ENCODE measurements around the gene SMAD3.

SMAD3 gene

DNA sequence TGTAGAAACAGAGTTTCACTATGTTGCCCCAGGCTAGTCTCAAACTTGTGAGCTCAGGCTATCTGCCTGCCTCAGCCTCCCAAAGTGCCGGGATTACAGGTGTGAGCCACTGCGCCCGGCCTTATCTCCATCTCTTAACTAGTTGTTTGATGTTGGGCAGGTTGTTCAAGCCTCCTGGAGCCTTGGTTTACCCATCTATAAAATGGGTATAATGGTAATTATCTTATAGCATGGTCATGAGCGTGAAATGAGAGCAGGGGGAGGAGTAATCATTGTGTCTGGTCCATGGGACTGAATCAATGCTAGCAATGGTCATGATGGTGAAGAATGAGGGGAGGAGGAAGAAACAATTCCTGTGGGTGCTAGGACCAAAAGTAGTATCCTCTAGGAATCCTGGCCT is 32.0 kb downstream of the SMAD3 start:
- peaks cover 27 to 36% of the 10 kb centered on the region in 2 donors for H3K4me1 ChIP-seq (ENCODE audit: control insufficient read depth in 1 of 2, insufficient read depth in 2 of 2, low read length in 2 of 2)
- no peaks in the 10 kb centered on the region for H3K27me3 ChIP-seq (ENCODE audit: control insufficient read depth in 1 of 2, insufficient read depth in 2 of 2, low read length in 2 of 2)
- H3K27ac ChIP-seq (ENCODE audit: low read depth, low read length), result no peak overlapping the region
- H3K4me3 ChIP-seq (ENCODE audit: low read depth in 1 of 2, low read length in 2 of 2), result no peak overlapping the region
- H3K9me3 ChIP-seq (ENCODE audit: control insufficient read depth in 1 of 2, low read length in 2 of 2), result no peaks in the 10 kb centered on the region
- peaks cover 3 to 22% of the 10 kb centered on the region in 2 donors for H3K36me3 ChIP-seq (ENCODE audit: control insufficient read depth in 1 of 2, insufficient read depth in 2 of 2, low read length in 2 of 2)
- no peak overlapping the region for H3K9ac ChIP-seq (ENCODE audit: low read depth in 1 of 2, low read length in 2 of 2)

DNA sequence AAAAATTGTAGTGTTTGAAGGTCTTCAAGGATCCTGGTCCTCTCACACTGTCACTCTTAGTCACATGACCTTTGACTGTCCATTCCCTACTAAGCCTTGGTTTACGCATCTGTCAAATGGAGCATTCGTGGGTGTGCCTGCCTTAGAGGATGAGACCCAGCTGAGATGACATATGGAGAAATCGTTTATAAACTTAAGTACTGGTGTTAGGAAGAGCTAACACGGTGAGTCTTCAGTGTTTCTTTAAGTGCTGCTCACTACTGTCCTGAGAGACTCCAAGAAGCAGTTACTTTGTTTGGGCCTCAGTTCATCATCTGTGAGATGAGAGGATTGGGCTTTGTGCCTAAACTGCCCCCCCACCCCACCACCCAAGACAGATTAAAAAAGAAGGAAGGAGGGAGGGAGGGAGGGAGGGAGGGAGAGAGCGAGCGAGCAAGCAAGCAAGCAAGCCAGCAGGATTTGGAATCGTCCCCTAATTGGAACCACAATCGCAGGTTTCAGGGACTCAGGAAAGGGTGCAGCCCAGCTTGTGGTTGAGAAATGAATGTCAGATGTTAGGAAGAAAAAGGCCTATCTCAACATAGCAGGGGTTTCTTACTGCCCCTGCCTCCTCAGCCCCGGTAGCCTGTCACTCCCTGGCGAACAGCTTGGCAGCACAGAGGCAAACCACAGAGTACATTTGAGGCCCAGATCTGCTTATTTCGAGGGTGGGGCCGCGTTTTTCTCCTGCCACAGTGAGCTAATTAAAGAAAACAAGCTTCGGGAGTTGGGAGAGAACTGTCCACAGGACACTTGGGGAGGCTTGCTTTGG is 32.7 kb downstream of the SMAD3 start:
- peaks cover 34 to 39% of the 10 kb centered on the region in 2 donors for H3K4me1 ChIP-seq (ENCODE audit: control insufficient read depth in 1 of 2, insufficient read depth in 2 of 2, low read length in 2 of 2)
- H3K9me3 ChIP-seq (ENCODE audit: control insufficient read depth in 1 of 2, low read length in 2 of 2), result no peaks in the 10 kb centered on the region
- H3K36me3 ChIP-seq (ENCODE audit: control insufficient read depth in 1 of 2, insufficient read depth in 2 of 2, low read length in 2 of 2), result peaks cover 3 to 22% of the 10 kb centered on the region in 2 donors
- no peak overlapping the region for H3K9ac ChIP-seq (ENCODE audit: low read depth in 1 of 2, low read length in 2 of 2)
- no peaks in the 10 kb centered on the region for H3K27me3 ChIP-seq (ENCODE audit: control insufficient read depth in 1 of 2, insufficient read depth in 2 of 2, low read length in 2 of 2)
- H3K27ac ChIP-seq (ENCODE audit: low read depth, low read length), result no peak overlapping the region
- no peak overlapping the region for H3K4me3 ChIP-seq (ENCODE audit: low read depth in 1 of 2, low read length in 2 of 2)

DNA sequence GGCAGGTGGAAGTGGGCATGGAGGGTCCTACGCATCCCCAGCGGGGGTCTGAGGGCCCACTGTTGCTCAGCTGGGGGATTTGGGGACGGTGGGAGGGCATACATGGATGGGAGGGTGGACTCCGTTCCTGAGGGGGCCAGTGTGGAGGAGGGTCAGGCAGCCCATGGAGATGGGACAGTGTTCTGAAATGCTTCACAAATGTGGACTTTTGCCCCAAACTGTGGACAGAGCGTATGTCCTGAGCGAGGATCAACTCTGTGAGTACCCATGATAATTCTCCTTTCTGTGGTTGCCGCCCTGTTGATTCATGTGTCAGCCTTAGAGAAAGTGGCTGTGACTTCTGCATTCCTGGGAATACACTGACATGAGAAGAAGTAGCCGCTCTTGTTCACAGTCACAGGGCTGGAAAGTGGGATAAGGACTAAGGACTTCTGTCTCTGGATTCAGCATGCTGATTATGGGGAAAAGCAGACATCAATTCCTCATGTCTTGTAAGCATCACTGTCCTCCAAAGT is 33.4 kb downstream of the SMAD3 start:
- Histone ChIP-seq H3K27me3 (ENCODE audit: control insufficient read depth in 1 of 2, insufficient read depth in 2 of 2, low read length in 2 of 2) (no peaks in the 10 kb centered on the region), H3K4me1 (ENCODE audit: control insufficient read depth in 1 of 2, insufficient read depth in 2 of 2, low read length in 2 of 2) (peaks cover 34 to 44% of the 10 kb centered on the region in 2 donors), H3K36me3 (ENCODE audit: control insufficient read depth in 1 of 2, insufficient read depth in 2 of 2, low read length in 2 of 2) (peaks cover 0 to 15% of the 10 kb centered on the region in 2 donors), H3K27ac (ENCODE audit: low read depth, low read length) (no peak overlapping the region), H3K4me3 (ENCODE audit: low read depth in 1 of 2, low read length in 2 of 2) (no peak overlapping the region), H3K9ac (ENCODE audit: low read depth in 1 of 2, low read length in 2 of 2) (no peak overlapping the region), H3K9me3 (ENCODE audit: control insufficient read depth in 1 of 2, low read length in 2 of 2) (no peaks in the 10 kb centered on the region)

DNA sequence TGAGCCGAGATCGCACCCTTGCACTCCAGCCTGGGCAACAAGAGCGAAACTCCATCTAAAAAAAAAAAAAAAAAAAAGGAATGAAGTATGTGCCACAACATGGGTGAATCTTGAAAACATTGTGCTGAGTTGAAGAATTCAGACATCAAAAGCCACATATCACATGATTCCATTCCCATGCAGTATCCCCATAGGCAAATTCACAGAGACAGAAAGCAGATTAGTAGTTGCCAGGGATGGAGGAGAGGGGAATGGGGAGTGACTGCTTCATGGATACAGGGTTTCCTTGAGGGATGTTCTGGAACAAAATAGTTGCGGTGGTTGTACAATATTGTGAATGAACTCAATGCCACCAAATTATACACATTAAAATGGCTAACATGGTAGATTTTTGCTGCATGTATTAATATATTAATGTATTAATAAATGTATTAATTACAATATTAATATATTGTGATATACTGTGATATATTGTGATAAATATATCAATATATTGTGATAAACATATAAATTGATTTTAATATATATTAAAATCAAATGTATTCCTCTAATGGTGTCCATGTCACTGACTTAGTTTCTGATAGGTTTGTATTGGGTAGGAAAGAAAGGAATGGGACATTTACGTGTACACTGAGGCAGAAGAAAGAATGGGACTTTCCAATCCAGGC is 34.9 kb downstream of the SMAD3 start:
- Histone ChIP-seq H3K9me3 (ENCODE audit: control insufficient read depth in 1 of 2, low read length in 2 of 2) (no peaks in the 10 kb centered on the region), H3K27me3 (ENCODE audit: control insufficient read depth in 1 of 2, insufficient read depth in 2 of 2, low read length in 2 of 2) (no peaks in the 10 kb centered on the region), H3K27ac (ENCODE audit: low read depth, low read length) (no peak overlapping the region), H3K9ac (ENCODE audit: low read depth in 1 of 2, low read length in 2 of 2) (no peak overlapping the region), H3K4me3 (ENCODE audit: low read depth in 1 of 2, low read length in 2 of 2) (no peak overlapping the region), H3K4me1 (ENCODE audit: control insufficient read depth in 1 of 2, insufficient read depth in 2 of 2, low read length in 2 of 2) (peaks cover 43 to 55% of the 10 kb centered on the region in 2 donors), H3K36me3 (ENCODE audit: control insufficient read depth in 1 of 2, insufficient read depth in 2 of 2, low read length in 2 of 2) (peaks cover 0 to 3% of the 10 kb centered on the region in 2 donors)

DNA sequence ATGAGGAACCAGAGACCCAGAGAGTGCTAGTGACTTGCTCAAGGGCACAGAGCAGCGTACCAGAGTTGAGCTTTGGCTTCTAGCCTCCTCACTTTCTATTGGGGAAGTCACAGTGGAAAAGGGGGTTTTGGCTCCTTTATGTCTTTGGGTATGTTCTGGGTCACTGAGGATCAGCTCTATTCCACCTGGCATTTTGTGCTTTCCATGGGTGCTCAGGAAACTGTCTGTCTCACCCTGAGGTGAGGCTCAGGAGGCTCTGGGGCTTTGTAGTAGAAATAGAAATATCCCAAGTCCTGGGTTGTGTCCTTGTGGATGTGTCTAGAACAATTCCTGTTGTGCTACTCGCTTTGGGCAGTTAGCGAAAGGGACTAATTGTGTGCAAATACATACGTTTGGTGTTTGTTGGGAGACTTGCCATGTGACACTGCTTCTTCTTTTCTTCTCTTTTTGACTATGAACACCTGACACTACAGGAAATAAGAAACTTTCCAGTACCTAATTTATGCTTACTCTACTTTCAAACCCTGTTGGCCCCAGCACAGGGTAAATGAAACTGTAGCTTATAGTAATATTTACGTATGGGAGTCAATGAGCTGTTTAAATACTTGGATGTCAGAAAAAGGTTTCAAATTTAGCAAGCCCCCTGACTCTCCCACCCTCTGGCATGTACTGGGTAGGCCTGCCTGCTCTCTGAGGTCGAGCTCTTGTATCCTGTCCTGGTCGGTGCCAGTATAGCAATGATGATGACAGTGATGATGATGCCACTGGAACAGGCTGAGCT is 35.6 kb downstream of the SMAD3 start:
- Histone ChIP-seq H3K4me3 (ENCODE audit: low read depth in 1 of 2, low read length in 2 of 2) (no peak overlapping the region), H3K9ac (ENCODE audit: low read depth in 1 of 2, low read length in 2 of 2) (no peak overlapping the region), H3K27me3 (ENCODE audit: control insufficient read depth in 1 of 2, insufficient read depth in 2 of 2, low read length in 2 of 2) (no peaks in the 10 kb centered on the region), H3K4me1 (ENCODE audit: control insufficient read depth in 1 of 2, insufficient read depth in 2 of 2, low read length in 2 of 2) (peaks cover 51 to 61% of the 10 kb centered on the region in 2 donors), H3K27ac (ENCODE audit: low read depth, low read length) (no peak overlapping the region), H3K36me3 (ENCODE audit: control insufficient read depth in 1 of 2, insufficient read depth in 2 of 2, low read length in 2 of 2) (no peaks in the 10 kb centered on the region), H3K9me3 (ENCODE audit: control insufficient read depth in 1 of 2, low read length in 2 of 2) (no peaks in the 10 kb centered on the region)

DNA sequence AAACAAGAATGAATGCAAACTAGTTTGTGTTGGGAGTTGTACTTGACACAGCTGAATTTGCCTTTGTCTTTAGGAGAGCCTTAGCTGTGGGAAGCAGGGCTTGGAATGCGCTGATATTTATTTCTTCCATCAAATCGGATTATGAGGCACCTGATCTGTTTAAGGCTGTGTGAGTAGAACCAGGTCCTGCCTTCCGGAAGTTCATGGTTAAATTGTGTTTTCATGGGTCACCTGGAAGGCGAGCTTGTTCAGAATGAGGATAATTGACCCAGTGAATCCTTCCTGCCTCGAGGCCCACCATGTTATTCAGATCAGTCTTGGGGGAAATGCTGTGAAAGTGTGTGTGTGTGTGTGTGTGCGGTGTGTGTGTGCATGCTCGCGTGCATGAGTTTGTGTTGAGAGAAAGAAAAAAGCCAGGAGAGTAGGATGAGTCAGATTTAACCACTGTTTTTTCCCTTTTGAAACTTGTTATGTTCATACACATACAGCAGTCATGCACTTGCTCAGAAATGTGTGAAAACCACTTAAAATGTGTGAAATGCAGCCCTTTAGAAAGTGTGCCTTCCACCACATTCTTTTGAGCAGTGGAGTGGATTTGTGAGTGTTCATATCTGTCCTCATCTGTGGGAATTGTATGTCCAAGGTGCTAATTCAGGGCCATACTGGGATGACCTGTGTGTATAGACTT is 36.7 kb downstream of the SMAD3 start:
- Histone ChIP-seq H3K27ac (ENCODE audit: low read depth, low read length) (no peak overlapping the region), H3K27me3 (ENCODE audit: control insufficient read depth in 1 of 2, insufficient read depth in 2 of 2, low read length in 2 of 2) (no peaks in the 10 kb centered on the region), H3K9ac (ENCODE audit: low read depth in 1 of 2, low read length in 2 of 2) (no peak overlapping the region), H3K4me3 (ENCODE audit: low read depth in 1 of 2, low read length in 2 of 2) (no peak overlapping the region), H3K36me3 (ENCODE audit: control insufficient read depth in 1 of 2, insufficient read depth in 2 of 2, low read length in 2 of 2) (no peaks in the 10 kb centered on the region), H3K4me1 (ENCODE audit: control insufficient read depth in 1 of 2, insufficient read depth in 2 of 2, low read length in 2 of 2) (peaks cover 60 to 70% of the 10 kb centered on the region in 2 donors), H3K9me3 (ENCODE audit: control insufficient read depth in 1 of 2, low read length in 2 of 2) (no peaks in the 10 kb centered on the region)

DNA sequence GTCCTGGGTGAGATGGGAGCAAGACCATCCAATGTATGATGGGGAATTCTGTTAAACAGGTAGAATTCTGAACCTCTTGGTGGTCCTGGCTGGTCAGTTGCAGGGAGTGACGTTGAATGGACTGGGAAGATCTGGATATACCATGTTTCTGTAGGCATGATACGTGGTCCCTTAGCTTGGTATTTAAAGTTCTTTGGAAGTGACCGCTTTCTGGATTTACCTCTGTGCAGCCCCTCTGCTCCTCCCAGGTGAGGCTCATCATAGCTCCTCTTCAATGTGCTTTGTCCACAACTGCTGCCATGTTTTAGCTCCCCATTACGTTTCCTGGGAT is 37.2 kb downstream of the SMAD3 start:
- H3K4me3 ChIP-seq (ENCODE audit: low read depth in 1 of 2, low read length in 2 of 2), result no peak overlapping the region
- no peak overlapping the region for H3K27ac ChIP-seq (ENCODE audit: low read depth, low read length)
- no peak overlapping the region for H3K9ac ChIP-seq (ENCODE audit: low read depth in 1 of 2, low read length in 2 of 2)
- no peaks in the 10 kb centered on the region for H3K9me3 ChIP-seq (ENCODE audit: control insufficient read depth in 1 of 2, low read length in 2 of 2)
- H3K27me3 ChIP-seq (ENCODE audit: control insufficient read depth in 1 of 2, insufficient read depth in 2 of 2, low read length in 2 of 2), result no peaks in the 10 kb centered on the region
- H3K36me3 ChIP-seq (ENCODE audit: control insufficient read depth in 1 of 2, insufficient read depth in 2 of 2, low read length in 2 of 2), result no peaks in the 10 kb centered on the region
- H3K4me1 ChIP-seq (ENCODE audit: control insufficient read depth in 1 of 2, insufficient read depth in 2 of 2, low read length in 2 of 2), result peaks cover 65 to 75% of the 10 kb centered on the region in 2 donors

DNA sequence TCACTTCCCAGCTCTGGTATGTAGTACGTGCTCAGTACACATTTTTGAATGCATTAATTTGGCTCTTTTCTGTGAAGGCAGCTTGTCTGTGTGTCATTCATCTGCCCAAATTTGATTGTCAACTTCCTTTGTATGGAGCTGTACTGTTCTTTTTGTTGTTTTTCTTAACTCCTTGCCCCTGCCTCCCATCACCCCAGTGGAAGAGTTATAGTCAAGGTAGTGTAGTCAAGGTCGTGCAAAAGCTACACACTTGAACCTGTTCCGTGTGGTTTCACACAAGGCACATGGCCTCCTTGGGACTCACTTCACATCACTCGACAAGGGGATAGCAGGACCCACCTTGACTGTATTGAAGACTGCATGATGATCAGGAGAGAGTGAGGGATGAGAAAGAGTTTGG is 37.6 kb downstream of the SMAD3 start:
- no peaks in the 10 kb centered on the region for H3K9me3 ChIP-seq (ENCODE audit: control insufficient read depth in 1 of 2, low read length in 2 of 2)
- peaks cover 66 to 78% of the 10 kb centered on the region in 2 donors for H3K4me1 ChIP-seq (ENCODE audit: control insufficient read depth in 1 of 2, insufficient read depth in 2 of 2, low read length in 2 of 2)
- H3K4me3 ChIP-seq (ENCODE audit: low read depth in 1 of 2, low read length in 2 of 2), result no peak overlapping the region
- no peaks in the 10 kb centered on the region for H3K36me3 ChIP-seq (ENCODE audit: control insufficient read depth in 1 of 2, insufficient read depth in 2 of 2, low read length in 2 of 2)
- H3K27me3 ChIP-seq (ENCODE audit: control insufficient read depth in 1 of 2, insufficient read depth in 2 of 2, low read length in 2 of 2), result no peaks in the 10 kb centered on the region
- H3K9ac ChIP-seq (ENCODE audit: low read depth in 1 of 2, low read length in 2 of 2), result no peak overlapping the region
- H3K27ac ChIP-seq (ENCODE audit: low read depth, low read length), result no peak overlapping the region

DNA sequence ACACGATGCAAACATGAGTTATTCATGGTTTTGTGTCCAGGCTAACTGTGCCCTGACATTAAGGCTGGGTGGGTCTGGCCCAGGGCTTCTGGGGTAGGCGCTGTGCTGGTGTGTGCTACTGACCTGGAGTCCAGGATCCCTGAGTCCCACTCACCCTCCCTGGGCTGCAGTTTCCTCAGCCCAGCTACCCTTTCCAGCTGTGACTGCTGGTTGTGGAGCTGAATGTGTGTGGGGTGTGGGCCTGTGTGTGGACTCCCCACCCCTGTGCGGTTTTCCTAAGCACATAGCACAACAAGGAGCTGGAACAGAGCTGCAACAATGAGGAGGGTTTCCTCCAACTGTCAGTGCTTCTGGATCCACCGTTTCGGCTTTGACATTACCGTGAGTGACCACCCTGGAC is 38.0 kb downstream of the SMAD3 start:
- Histone ChIP-seq H3K36me3 (ENCODE audit: control insufficient read depth in 1 of 2, insufficient read depth in 2 of 2, low read length in 2 of 2) (no peaks in the 10 kb centered on the region), H3K27ac (ENCODE audit: low read depth, low read length) (no peak overlapping the region), H3K27me3 (ENCODE audit: control insufficient read depth in 1 of 2, insufficient read depth in 2 of 2, low read length in 2 of 2) (no peaks in the 10 kb centered on the region), H3K9me3 (ENCODE audit: control insufficient read depth in 1 of 2, low read length in 2 of 2) (no peaks in the 10 kb centered on the region), H3K9ac (ENCODE audit: low read depth in 1 of 2, low read length in 2 of 2) (no peak overlapping the region), H3K4me1 (ENCODE audit: control insufficient read depth in 1 of 2, insufficient read depth in 2 of 2, low read length in 2 of 2) (peaks cover 64 to 80% of the 10 kb centered on the region in 2 donors), H3K4me3 (ENCODE audit: low read depth in 1 of 2, low read length in 2 of 2) (no peak overlapping the region)

Measured in duodenal mucosa (tissue), 2 donors.